ENCODE measurements around the gene SHC2. TPM values are rescaled to one million over a fixed set of nuclear protein-coding genes. Genes with fewer than 3 reads are reported as not detected.

Gene SHC2, protein sequence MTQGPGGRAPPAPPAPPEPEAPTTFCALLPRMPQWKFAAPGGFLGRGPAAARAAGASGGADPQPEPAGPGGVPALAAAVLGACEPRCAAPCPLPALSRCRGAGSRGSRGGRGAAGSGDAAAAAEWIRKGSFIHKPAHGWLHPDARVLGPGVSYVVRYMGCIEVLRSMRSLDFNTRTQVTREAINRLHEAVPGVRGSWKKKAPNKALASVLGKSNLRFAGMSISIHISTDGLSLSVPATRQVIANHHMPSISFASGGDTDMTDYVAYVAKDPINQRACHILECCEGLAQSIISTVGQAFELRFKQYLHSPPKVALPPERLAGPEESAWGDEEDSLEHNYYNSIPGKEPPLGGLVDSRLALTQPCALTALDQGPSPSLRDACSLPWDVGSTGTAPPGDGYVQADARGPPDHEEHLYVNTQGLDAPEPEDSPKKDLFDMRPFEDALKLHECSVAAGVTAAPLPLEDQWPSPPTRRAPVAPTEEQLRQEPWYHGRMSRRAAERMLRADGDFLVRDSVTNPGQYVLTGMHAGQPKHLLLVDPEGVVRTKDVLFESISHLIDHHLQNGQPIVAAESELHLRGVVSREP
- total RNA-seq, result under 1 TPM; 0.40 to 0.53 TPM

GRCh38 chr19:460877-461720 lies at the start of gene SHC2:
Gene SHC2 (minus strand): TSS chr19:461033. CDS start chr19:460996, 37 bp downstream.
- DNase-seq, result no peak
- H3K27ac Mint-ChIP-seq, result no peak within 1 kb of the TSS
- POLR2A ChIA-PET, result no interaction called here

GRCh38 chr19:508204-509150 lies 47.6 kb upstream of the SHC2 start:
- Mint-ChIP-seq H3K4me3 (peak overlapping the region; percentile 96), H3K9me3 (no peaks in the 10 kb centered on the region), H3K36me3 (peaks cover 3% of the 10 kb centered on the region), H3K27me3 (no peaks in the 10 kb centered on the region), H3K4me1 (peaks cover 26% of the 10 kb centered on the region), H3K27ac (peak overlapping the region; percentile 99)
- no peak for DNase-seq
- POLR2A ChIA-PET, result interaction anchor here (1.4 to 3.9 kb wide), 3 partner anchors 23 to 165 kb away, joined by 5 to 78 read pairs (median 11); partner anchors contain the start of genes BSG and CDC34
- no peak for ATAC-seq (ENCODE audit: low read depth)

More at GRCh38 chr19:460877-461720, at the start of gene SHC2:
- Mint-ChIP-seq H3K36me3 (no peaks in the 10 kb centered on the region), H3K4me3 (peak within 1 kb of the TSS; percentile 40), H3K27me3 (peaks cover 22% of the 10 kb centered on the region), H3K4me1 (no peaks in the 10 kb centered on the region), H3K9me3 (peaks cover 3% of the 10 kb centered on the region)
- no peak for ATAC-seq (ENCODE audit: low read depth)

DNA sequence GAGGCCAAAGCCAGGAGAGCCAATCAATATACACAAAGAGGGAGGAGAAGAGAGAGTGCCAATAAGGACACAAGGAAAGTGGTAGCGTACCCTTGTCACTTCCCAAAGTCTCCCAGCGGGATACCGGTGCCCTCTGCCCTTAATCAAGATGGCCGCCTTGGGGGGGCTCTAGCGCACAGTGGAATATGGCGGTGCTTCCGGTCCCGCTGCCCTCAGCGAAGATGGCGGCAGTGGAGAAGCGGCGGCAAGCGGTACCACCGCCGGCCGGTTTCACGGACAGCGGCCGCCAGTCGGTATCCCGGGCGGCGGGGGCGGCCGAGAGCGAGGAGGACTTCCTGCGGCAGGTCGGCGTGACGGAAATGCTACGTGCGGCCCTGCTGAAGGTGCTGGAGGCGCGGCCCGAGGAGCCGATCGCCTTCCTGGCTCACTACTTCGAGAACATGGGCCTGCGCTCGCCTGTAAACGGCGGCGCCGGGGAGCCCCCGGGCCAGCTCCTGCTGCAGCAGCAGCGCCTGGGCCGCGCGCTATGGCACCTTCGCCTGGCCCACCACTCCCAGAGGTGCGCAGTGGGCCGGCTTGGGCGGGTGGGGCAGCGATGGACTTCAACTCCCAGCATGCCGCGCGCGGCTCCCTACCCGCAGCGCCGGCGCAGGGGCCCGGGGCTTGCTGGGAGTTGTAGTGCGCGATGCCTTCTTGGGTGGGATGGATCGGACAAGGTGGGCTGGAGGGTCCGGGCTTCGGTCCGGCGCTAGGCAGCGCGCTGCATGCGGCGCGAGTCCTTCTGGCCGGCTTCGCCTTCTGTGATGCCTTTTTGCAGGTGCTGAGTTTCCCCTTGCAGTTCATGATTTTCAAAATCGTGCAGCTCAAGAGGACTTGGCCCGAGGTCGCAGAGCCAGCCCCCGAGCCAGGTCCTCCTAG lies 46.7 kb upstream of the SHC2 start, which contains the start of gene TPGS1:
TSS of gene TPGS1 (plus strand) at position 212 of the 918 bp plus-strand sequence. CDS start at position 222, 10 bp downstream.
- no peaks in the 10 kb centered on the region for H3K27me3 Mint-ChIP-seq
- H3K9me3 Mint-ChIP-seq, result no peaks in the 10 kb centered on the region
- POLR2A ChIA-PET, result interaction anchor here (1.0 to 2.2 kb wide), 10 partner anchors 12 to 768 kb away, joined by 3 to 32 read pairs (median 5); partner anchors contain the start of genes BSG, CDC34, FAM174C and PTBP1
- peak within 1 kb of the TSS; percentile 96 for H3K4me3 Mint-ChIP-seq
- H3K36me3 Mint-ChIP-seq, result peaks cover 3% of the 10 kb centered on the region
- DNase-seq (peak; percentile 88), ATAC-seq (ENCODE audit: low read depth) (peak; percentile 44)
- H3K4me1 Mint-ChIP-seq, result peaks cover 30% of the 10 kb centered on the region
- H3K27ac Mint-ChIP-seq, result peak within 1 kb of the TSS; percentile 99

DNA sequence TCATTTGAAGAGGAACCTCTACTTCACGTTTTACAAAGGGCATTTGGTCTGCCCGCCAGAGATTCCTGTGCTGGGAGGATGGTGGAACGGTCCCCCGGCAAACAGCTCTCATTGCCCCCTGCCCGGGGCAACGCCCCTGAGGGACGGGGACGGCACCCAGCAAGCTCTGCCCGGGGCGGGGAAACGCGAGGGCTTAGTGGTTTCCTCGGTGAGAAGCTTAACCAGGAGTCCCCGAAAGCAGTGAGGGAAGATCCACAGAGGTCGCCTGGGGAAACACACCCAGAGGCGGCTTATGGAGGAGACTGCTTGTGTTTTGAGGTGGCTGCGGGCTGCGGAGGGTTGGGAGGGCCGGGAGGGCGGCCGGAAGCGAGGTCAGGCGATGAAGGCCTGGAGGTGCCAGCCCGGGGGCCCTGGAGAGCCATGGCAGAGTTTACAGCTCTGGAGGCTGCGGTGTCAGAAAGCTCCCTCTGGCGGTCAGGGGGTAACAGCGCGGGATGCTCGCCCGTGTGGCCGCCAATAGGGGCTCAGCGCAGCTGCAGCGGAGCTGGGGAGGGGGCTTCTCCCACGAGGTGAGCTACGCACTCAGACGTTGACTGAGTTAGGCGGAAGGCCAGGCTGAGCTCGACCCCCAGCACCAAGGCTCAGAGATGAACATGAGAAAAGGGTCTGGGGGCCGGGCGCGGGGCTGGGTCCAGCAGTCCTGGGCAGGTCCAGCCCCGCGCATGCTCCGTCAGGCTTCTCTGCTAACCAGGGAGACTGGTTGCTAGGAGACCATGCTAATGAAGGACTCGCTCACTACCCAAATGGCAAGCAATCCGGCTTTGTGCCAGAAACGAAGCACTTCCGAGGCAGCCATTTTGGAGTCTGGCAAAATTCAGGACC lies 45.8 kb upstream of the SHC2 start:
- POLR2A ChIA-PET, result interaction anchor here (0.7 to 2.2 kb wide), 13 partner anchors 11 to 769 kb away, joined by 3 to 32 read pairs (median 4); partner anchors contain the start of genes BSG, CDC34, FAM174C and PTBP1
- Mint-ChIP-seq H3K36me3 (peaks cover 3% of the 10 kb centered on the region), H3K9me3 (no peaks in the 10 kb centered on the region), H3K27ac (peak overlapping the region; percentile 99), H3K27me3 (no peaks in the 10 kb centered on the region), H3K4me3 (peak overlapping the region; percentile 96), H3K4me1 (peaks cover 28% of the 10 kb centered on the region)
- DNase-seq (peak; percentile 91), ATAC-seq (ENCODE audit: low read depth) (peak; percentile 66)

GRCh38 chr19:504616-505015 lies 43.8 kb upstream of the SHC2 start:
- Mint-ChIP-seq H3K27ac (no peak overlapping the region), H3K4me3 (no peak overlapping the region), H3K36me3 (peaks cover 3% of the 10 kb centered on the region), H3K9me3 (no peaks in the 10 kb centered on the region), H3K4me1 (peaks cover 21% of the 10 kb centered on the region), H3K27me3 (peaks cover 1% of the 10 kb centered on the region)
- DNase-seq, result no peak
- POLR2A ChIA-PET, result interaction anchor here (1.5 kb wide), 1 partner anchor 16 kb away, joined by 7 read pairs; no protein-coding TSS in a partner anchor
- ATAC-seq (ENCODE audit: low read depth), result no peak

DNA sequence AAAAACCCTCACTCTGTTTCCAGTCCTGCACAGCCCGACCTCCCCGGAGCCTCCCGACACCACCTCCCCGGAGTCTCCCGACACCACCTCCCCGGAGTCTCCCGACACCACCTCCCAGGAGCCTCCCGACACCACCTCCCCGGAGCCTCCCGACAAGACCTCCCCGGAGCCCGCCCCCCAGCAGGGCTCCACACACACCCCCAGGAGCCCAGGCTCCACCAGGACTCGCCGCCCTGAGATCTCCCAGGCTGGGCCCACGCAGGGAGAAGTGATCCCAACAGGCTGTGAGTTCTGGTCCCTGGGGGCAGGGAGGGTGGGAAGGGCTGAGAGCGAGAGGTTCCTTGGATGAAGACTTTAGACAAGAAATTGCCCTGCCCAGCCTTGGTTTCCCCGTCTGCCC lies 40.8 kb upstream of the SHC2 start:
- no peak for DNase-seq
- POLR2A ChIA-PET, result no interaction called here
- Mint-ChIP-seq H3K4me1 (peaks cover 14% of the 10 kb centered on the region), H3K27ac (no peak overlapping the region), H3K9me3 (no peaks in the 10 kb centered on the region), H3K27me3 (peaks cover 15% of the 10 kb centered on the region), H3K36me3 (no peaks in the 10 kb centered on the region), H3K4me3 (no peak overlapping the region)
- no peak for ATAC-seq (ENCODE audit: low read depth)

- POLR2A ChIA-PET, result interaction anchor here (1.0 kb wide), 1 partner anchor 12 kb away, joined by 3 read pairs; no protein-coding TSS in a partner anchor
- Mint-ChIP-seq H3K27me3 (peaks cover 24% of the 10 kb centered on the region), H3K36me3 (no peaks in the 10 kb centered on the region), H3K9me3 (no peaks in the 10 kb centered on the region), H3K4me3 (no peak overlapping the region), H3K4me1 (peaks cover 11% of the 10 kb centered on the region), H3K27ac (no peak overlapping the region)
- DNase-seq (no peak), ATAC-seq (ENCODE audit: low read depth) (no peak)
These were observed 38.3 kb upstream of the SHC2 start for GRCh38 chr19:498977-499623.

DNA sequence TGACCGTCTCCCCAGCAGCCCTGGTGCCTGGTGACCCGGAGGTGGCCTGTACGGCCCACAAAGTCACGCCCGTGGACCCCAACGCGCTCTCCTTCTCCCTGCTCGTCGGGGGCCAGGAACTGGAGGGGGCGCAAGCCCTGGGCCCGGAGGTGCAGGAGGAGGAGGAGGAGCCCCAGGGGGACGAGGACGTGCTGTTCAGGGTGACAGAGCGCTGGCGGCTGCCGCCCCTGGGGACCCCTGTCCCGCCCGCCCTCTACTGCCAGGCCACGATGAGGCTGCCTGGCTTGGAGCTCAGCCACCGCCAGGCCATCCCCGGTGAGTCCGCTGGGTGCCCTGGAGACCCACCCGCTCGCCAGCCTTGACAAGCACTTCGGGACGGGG lies 37.7 kb upstream of the SHC2 start:
- Mint-ChIP-seq H3K4me3 (no peak overlapping the region), H3K9me3 (no peaks in the 10 kb centered on the region), H3K27me3 (peaks cover 24% of the 10 kb centered on the region), H3K27ac (no peak overlapping the region), H3K36me3 (peaks cover 2% of the 10 kb centered on the region), H3K4me1 (peaks cover 11% of the 10 kb centered on the region)
- DNase-seq (no peak), ATAC-seq (ENCODE audit: low read depth) (no peak)
- POLR2A ChIA-PET, result no interaction called here

- Mint-ChIP-seq H3K9me3 (no peaks in the 10 kb centered on the region), H3K4me3 (no peak overlapping the region), H3K4me1 (peaks cover 11% of the 10 kb centered on the region), H3K27me3 (peaks cover 24% of the 10 kb centered on the region), H3K27ac (no peak overlapping the region), H3K36me3 (peaks cover 2% of the 10 kb centered on the region)
- POLR2A ChIA-PET, result no interaction called here
- ATAC-seq (ENCODE audit: low read depth) (no peak), DNase-seq (no peak)
These were observed 37.2 kb upstream of the SHC2 start for GRCh38 chr19:497869-498510.

GRCh38 chr19:497491-497868 lies 36.6 kb upstream of the SHC2 start:
- H3K27me3 Mint-ChIP-seq, result peaks cover 24% of the 10 kb centered on the region
- peaks cover 2% of the 10 kb centered on the region for H3K36me3 Mint-ChIP-seq
- POLR2A ChIA-PET, result no interaction called here
- ATAC-seq (ENCODE audit: low read depth) (no peak), DNase-seq (no peak)
- H3K9me3 Mint-ChIP-seq, result no peaks in the 10 kb centered on the region
- H3K27ac Mint-ChIP-seq, result no peak overlapping the region
- no peak overlapping the region for H3K4me3 Mint-ChIP-seq
- peaks cover 7% of the 10 kb centered on the region for H3K4me1 Mint-ChIP-seq
